Panc1 (cell line): ENCODE data around the gene HSD17B3. TPM values are rescaled to one million over a fixed set of nuclear protein-coding genes. Genes with fewer than 3 reads are reported as not detected.

Experiments used
- ATAC-seq: fragments of 200-7000 bp; cut with Tn5 transposase; 2 replicates; pipeline ENCODE4 v1.9.1; 2020; ENCODE audit warnings: mild to moderate bottlenecking, moderate library complexity
- BruUV-seq: library from RNA; stranded (reverse); fragments of 400-500 nt; replicated peaks from 2 replicates; lab custom pipeline; 2021; lab: Mats Ljungman, UMichigan
- CTCF ChIA-PET: fragments of 300-600 bp; sonication (Branson Sonifier 250); formaldehyde crosslinking; loops from one replicate; lab custom pipeline; 2022; ENCODE audit warnings: antibody characterized with exemption; lab: Charles Lee
- POLR2A ChIA-PET: fragments of 300-600 bp; sonication (Branson Sonifier 250); formaldehyde crosslinking; loops from one replicate; lab custom pipeline; 2022; ENCODE audit warnings: antibody characterized with exemption; lab: Charles Lee
- DNase-seq: peaks from one replicate; pipeline ENCODE4 v3.0.0-alpha.2; 2010; ENCODE audit warnings: low read depth, low spot score
- H3K27ac ChIP-seq: 2 replicates; pipeline ENCODE4 v1.5.1; 2011; ENCODE audit warnings: mild to moderate bottlenecking, low read length, inconsistent platforms
- H3K27me3 ChIP-seq: fragments of 200-500 bp; sonication (Bioruptor generic); 2 replicates; pipeline ENCODE4 v1.6.0; 2014; ENCODE audit warnings: low read length, inconsistent platforms; ENCODE audit not compliant: control insufficient read depth, insufficient read depth
- H3K36me3 ChIP-seq: fragments of 200-500 bp; sonication (Bioruptor generic); 2 replicates; pipeline ENCODE4 v1.5.1; 2014; ENCODE audit warnings: inconsistent platforms, mild to moderate bottlenecking, low read length, moderate library complexity; ENCODE audit not compliant: control insufficient read depth, insufficient read depth
- H3K4me1 ChIP-seq: 2 replicates; pipeline ENCODE4 v1.5.1; 2011; ENCODE audit warnings: inconsistent platforms, mild to moderate bottlenecking, low read length, moderate library complexity; ENCODE audit not compliant: control insufficient read depth, insufficient read depth
- H3K4me3 ChIP-seq, 2 experiments: 2 replicates each; pipeline ENCODE4 v1.5.1; 2011 to 2012; ENCODE audit warnings: low read depth in 2 of 2, low read length in 2 of 2, mild to moderate bottlenecking in 2 of 2, inconsistent platforms in 1 of 2, moderate library complexity in 1 of 2
- H3K9me3 ChIP-seq: fragments of 200-500 bp; sonication (Bioruptor generic); 2 replicates; pipeline ENCODE4 v1.5.1; 2014; ENCODE audit warnings: low read depth, mild to moderate bottlenecking, inconsistent platforms, low read length, moderate library complexity; ENCODE audit not compliant: control insufficient read depth, insufficient read depth
- POLR2AphosphoS5 ChIP-seq: IDR thresholded peaks from 2 replicates; pipeline ENCODE4 v1.6.1; 2012; ENCODE audit warnings: mild to moderate bottlenecking, low read depth, low read length, moderate library complexity
- SIN3A ChIP-seq: IDR thresholded peaks from 2 replicates; pipeline ENCODE4 v1.6.1; 2012; ENCODE audit warnings: low read depth, mild to moderate bottlenecking, low read length, moderate library complexity, borderline replicate concordance; ENCODE audit not compliant: insufficient read depth
- TCF7L2 ChIP-seq: IDR thresholded peaks from 2 replicates; pipeline ENCODE4 v1.6.1; 2011; ENCODE audit warnings: mild to moderate bottlenecking, low read depth, low read length, inconsistent platforms
- in situ Hi-C: cut with HindIII; loops from 2 replicates; pipeline ENCODE4 v1.10.0; 2016; ENCODE audit warnings: low sequenced_read_pairs, low pct_unique_long_range_greater_than_20kb
- intact Hi-C: fragments of 100-400 bp; cut with micrococcal nuclease; formaldehyde crosslinking; loops from one replicate; pipeline ENCODE4 v1.10.0; 2022; ENCODE audit not compliant: unreplicated experiment
- total RNA-seq: library from RNA; stranded (reverse); gene quantifications from one replicate; pipeline ENCODE4 v1.2.1, GENCODE V29; 2021; ENCODE audit not compliant: unreplicated experiment
- TF ChIP-seq, protein P1 (sequence below), 2 experiments: IDR thresholded peaks; 2 replicates each; pipeline ENCODE4 v1.6.1; 2011 to 2012; ENCODE audit warnings: low read depth in 2 of 2, control low read depth in 1 of 2, low read length in 1 of 2, mild to moderate bottlenecking in 1 of 2, moderate library complexity in 1 of 2; ENCODE audit not compliant: insufficient read depth in 1 of 2
- TF ChIP-seq, protein P2 (sequence below): fragments of 450-650 bp; IDR thresholded peaks from 2 replicates; pipeline ENCODE4 v1.5.1; 2017; ENCODE audit warnings: mild to moderate bottlenecking

The HSD17B3 gene
- total RNA-seq, 1 experiment from 2014 or later, result 0.39 TPM

DNA sequence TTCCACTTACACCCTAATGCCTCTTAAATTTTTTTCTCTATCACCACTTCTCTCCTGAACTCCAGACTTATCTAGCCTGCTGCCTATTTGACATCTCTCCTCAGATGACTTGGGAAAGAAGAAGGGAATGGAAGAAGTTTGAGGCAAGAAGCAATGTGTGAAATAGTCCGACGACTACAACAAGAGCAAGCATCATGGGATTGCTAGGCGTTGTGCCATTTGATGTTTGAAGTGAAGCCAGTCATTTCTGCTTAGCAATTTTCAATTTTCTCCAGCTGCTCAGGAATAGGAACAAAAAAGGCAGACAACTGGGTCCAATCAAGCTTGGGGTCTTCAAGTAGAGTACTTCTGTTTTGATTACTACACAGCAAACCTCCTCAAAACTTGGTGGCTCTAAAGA, 106.4 kb downstream of the HSD17B3 start:
- H3K4me3 ChIP-seq, result no peak overlapping the region
- no peaks in the 10 kb centered on the region for H3K36me3 ChIP-seq
- intact Hi-C loops, result no loop called here
- in situ Hi-C loops, result no loop called here
- H3K4me1 ChIP-seq, result no peaks in the 10 kb centered on the region
- TF ChIP-seq POLR2AphosphoS5, result no peak
- TF ChIP-seq TCF7L2, result no peak
- TF ChIP-seq, protein P1, sequence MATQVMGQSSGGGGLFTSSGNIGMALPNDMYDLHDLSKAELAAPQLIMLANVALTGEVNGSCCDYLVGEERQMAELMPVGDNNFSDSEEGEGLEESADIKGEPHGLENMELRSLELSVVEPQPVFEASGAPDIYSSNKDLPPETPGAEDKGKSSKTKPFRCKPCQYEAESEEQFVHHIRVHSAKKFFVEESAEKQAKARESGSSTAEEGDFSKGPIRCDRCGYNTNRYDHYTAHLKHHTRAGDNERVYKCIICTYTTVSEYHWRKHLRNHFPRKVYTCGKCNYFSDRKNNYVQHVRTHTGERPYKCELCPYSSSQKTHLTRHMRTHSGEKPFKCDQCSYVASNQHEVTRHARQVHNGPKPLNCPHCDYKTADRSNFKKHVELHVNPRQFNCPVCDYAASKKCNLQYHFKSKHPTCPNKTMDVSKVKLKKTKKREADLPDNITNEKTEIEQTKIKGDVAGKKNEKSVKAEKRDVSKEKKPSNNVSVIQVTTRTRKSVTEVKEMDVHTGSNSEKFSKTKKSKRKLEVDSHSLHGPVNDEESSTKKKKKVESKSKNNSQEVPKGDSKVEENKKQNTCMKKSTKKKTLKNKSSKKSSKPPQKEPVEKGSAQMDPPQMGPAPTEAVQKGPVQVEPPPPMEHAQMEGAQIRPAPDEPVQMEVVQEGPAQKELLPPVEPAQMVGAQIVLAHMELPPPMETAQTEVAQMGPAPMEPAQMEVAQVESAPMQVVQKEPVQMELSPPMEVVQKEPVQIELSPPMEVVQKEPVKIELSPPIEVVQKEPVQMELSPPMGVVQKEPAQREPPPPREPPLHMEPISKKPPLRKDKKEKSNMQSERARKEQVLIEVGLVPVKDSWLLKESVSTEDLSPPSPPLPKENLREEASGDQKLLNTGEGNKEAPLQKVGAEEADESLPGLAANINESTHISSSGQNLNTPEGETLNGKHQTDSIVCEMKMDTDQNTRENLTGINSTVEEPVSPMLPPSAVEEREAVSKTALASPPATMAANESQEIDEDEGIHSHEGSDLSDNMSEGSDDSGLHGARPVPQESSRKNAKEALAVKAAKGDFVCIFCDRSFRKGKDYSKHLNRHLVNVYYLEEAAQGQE (IDR thresholded peaks at IDR 0.05; ENCODE audit: insufficient read depth in 1 of 2, low read depth in 2 of 2, low read length in 1 of 2), result no peak
- no peak overlapping the region for H3K27ac ChIP-seq
- H3K27me3 ChIP-seq, result no peaks in the 10 kb centered on the region
- DNase-seq, result no peak
- no TSS peak for BruUV-seq
- H3K9me3 ChIP-seq, result peaks cover under 1% of the 10 kb centered on the region; the same call in 1 of the 2 replicates
- no peak for ATAC-seq
- POLR2A ChIA-PET, result no interaction called here
- CTCF ChIA-PET, result no interaction called here

DNA sequence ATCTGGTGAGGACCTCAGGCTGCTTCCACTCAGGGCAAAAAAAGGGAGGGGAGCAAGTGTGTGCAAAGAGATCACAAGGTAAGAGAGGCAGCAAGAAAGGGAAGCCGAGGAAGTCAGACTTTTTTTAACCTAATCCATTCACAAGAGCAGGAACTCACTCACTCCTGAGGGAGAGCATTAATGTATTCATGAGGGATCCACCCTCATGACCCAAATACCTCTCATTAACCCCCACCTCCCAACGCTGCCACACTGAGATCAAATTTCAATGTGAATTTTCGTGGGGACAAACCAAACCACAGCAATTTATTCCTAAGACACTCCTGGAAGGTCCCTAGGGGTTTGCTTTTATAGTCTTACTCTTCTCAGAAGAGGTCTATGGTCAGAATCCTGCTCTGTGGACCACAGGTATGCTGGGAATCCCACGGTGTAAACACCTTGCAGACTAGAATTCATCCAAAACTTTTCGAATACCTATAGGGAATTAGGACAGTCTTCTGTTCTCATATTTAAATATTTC, 108.7 kb downstream of the HSD17B3 start:
- H3K27ac ChIP-seq, result no peak overlapping the region
- H3K9me3 ChIP-seq, result peaks cover 3% of the 10 kb centered on the region; the same call in 1 of the 2 replicates
- DNase-seq, result no peak
- intact Hi-C loops (no loop called here), in situ Hi-C loops (no loop called here)
- no peaks in the 10 kb centered on the region for H3K27me3 ChIP-seq
- no TSS peak for BruUV-seq
- ChIA-PET POLR2A (no interaction called here), CTCF (no interaction called here)
- TF ChIP-seq POLR2AphosphoS5, result no peak
- TF ChIP-seq, protein P1 (IDR thresholded peaks at IDR 0.05; ENCODE audit: insufficient read depth in 1 of 2, low read depth in 2 of 2, low read length in 1 of 2), result no peak
- no peak for TF ChIP-seq TCF7L2
- TF ChIP-seq SIN3A, result no peak
- no peak for ATAC-seq
- H3K4me3 ChIP-seq, result no peak overlapping the region
- H3K4me1 ChIP-seq, result no peaks in the 10 kb centered on the region
- H3K36me3 ChIP-seq, result no peaks in the 10 kb centered on the region

DNA sequence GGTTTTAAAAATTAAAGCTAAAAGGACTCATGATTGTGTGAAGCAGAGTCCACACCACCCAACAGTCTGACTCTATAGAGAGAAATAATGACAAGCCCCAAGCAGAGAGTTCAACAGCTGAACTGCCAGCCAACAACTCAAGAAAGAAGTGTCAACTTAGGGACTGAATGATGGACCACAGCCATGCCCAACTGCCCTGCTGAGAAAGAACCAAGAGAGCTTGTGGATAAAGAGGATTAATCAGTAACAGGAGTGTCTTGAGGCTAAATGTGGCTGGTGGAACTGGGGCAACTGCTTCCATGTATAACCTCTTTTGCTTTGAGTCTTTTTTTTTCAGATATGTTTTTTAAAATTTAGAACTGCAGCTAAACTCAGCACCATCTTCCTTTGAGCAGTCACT, 109.3 kb downstream of the HSD17B3 start:
- Histone ChIP-seq H3K4me1 (no peaks in the 10 kb centered on the region), H3K4me3 (no peak overlapping the region), H3K9me3 (peaks cover 3% of the 10 kb centered on the region; the same call in 1 of the 2 replicates), H3K27me3 (no peaks in the 10 kb centered on the region), H3K36me3 (no peaks in the 10 kb centered on the region), H3K27ac (no peak overlapping the region)
- intact Hi-C loops (no loop called here), in situ Hi-C loops (no loop called here)
- TF ChIP-seq, protein P1 (IDR thresholded peaks at IDR 0.05; ENCODE audit: insufficient read depth in 1 of 2, low read depth in 2 of 2, low read length in 1 of 2), result no peak
- TF ChIP-seq, protein P2, sequence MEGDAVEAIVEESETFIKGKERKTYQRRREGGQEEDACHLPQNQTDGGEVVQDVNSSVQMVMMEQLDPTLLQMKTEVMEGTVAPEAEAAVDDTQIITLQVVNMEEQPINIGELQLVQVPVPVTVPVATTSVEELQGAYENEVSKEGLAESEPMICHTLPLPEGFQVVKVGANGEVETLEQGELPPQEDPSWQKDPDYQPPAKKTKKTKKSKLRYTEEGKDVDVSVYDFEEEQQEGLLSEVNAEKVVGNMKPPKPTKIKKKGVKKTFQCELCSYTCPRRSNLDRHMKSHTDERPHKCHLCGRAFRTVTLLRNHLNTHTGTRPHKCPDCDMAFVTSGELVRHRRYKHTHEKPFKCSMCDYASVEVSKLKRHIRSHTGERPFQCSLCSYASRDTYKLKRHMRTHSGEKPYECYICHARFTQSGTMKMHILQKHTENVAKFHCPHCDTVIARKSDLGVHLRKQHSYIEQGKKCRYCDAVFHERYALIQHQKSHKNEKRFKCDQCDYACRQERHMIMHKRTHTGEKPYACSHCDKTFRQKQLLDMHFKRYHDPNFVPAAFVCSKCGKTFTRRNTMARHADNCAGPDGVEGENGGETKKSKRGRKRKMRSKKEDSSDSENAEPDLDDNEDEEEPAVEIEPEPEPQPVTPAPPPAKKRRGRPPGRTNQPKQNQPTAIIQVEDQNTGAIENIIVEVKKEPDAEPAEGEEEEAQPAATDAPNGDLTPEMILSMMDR, result no peak
- no peak for TF ChIP-seq SIN3A
- TF ChIP-seq TCF7L2, result no peak
- TF ChIP-seq POLR2AphosphoS5, result no peak
- ChIA-PET CTCF (no interaction called here), POLR2A (no interaction called here)
- ATAC-seq (no peak), DNase-seq (no peak)
- no TSS peak for BruUV-seq
